Activated effector memory CD4-positive, alpha-beta T cell treated with Interleukin-2 at 50 U/mL for 16 hours (primary cell): ENCODE data around the gene AK4.

ENCODE experiments used
- DNase-seq: peaks from one replicate; pipeline ENCODE4 v3.0.0-alpha.2; 2020

Gene AK4

DNA sequence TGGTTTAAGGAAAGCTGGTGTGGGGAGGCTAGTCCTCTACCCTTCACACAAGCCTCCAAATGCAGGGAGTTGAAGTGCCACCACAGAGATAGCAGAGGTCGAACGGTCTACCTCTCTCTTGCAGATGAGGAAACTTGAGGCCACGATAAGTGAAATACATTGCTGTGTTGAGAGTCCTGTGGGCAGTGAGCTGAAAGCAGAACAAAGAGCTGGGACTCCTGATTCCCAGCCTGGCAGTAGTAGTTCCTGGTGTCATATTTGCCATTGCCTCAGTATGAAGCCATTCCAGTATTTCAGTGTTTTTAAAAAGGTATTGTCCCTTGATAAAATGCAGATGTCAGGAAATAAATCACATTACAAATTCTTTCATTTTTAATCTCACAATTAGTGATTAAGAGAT lies 28.6 kb downstream of the AK4 start:
- no peak for DNase-seq

DNA sequence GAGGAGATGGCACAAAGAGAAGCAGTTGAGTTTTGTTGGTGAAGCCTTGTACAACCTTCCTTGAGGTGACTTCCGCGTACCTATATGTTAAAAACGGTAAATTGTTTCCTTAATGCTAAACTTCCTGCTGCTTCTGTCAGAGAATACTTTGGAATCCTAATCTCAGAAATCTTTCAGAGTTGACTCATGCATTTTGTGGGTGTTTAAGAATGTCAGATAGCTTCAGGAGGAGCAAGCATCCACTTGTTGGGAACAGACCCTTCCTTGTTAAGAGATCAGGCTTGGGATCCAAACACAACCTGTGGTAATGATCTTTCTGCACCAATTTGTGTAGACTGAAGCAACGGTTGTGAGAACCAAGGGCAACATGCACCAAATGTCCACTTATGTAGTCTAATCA lies 29.5 kb downstream of the AK4 start:
- DNase-seq = no peak

DNA sequence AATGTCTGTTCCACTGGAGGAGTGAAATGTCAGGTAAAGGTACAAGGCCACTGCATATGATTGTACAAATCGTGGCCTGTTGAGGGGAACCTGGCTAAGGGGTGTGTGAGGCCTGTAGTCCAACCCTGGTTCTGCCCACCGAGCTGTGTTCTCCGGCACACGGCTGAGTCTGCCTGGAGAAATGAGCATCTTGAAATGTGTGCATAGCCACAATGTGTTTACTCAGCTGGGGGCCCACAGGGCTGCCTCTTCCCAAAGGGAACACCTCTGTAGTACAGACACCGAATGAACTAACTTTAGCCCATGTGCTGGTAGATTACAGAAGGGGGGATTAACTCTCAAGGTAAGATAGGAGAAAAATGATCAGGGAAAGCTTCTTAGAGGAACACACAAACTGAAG lies 30.2 kb downstream of the AK4 start:
- no peak for DNase-seq

DNA sequence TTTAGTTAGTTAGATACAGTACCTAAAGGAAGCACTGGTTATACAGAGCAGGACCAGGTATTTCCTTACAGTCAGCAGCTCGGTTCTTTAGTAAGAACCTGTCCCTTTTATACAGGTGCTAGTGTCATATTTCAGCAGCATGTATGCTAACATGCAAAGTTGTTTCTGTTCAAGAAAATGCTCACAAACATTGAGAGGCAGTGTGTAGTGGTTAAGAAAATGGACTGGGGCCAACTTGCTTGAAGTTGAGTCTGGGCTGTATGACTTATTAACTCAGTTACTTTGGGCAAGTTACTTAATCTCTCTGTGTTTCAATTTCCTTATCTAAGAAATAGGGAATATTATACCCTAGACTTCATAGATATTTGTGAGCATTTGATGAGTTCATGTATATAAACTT lies 31.1 kb downstream of the AK4 start:
- no peak for DNase-seq

DNA sequence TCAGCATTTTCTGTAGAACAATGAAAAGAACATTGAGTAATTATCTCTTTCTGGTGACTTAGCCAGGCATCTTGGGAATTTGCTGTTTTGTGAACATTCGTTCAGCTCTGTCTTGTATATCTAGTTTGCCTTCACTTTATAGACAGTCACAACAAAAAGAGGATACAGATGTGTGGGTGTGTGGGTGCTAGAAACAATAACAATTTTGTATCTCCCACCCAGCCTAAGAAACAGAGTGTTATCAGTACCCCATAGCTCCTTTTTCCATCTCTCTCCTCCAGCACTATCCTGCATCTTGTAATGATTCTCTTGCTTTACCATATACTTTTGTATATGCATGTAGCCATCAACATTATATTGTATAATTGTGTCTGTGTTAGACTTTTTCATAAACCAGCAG lies 33.0 kb downstream of the AK4 start:
- no peak for DNase-seq

DNA sequence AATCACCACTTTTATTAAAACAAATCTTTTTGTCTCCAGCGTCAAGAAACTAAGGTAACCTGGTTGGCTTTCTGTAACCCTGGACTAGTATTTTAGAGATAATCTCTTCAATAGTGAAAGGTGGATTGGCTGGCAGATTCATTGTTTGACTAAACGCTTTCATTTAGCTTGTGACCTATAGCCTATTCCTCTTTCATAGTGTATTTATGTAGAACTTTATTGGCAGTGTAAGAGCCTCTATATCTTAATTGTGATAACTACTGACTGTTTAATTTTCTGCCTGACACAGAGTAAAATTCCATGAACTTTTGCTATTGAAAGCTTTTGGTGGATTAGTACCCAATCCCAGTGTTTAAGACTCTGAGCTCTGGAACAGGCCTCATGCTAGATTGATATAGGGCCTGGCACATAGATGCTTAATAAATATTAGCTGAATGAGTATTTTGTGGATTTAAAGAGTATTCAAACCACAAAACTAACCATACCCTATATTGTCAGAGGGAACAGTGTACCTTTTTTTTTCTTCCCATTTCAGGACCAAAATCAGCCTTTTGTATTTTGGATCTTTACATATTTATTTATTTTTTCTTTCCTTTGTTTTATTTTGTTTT lies 34.8 kb downstream of the AK4 start:
- DNase-seq = no peak

DNA sequence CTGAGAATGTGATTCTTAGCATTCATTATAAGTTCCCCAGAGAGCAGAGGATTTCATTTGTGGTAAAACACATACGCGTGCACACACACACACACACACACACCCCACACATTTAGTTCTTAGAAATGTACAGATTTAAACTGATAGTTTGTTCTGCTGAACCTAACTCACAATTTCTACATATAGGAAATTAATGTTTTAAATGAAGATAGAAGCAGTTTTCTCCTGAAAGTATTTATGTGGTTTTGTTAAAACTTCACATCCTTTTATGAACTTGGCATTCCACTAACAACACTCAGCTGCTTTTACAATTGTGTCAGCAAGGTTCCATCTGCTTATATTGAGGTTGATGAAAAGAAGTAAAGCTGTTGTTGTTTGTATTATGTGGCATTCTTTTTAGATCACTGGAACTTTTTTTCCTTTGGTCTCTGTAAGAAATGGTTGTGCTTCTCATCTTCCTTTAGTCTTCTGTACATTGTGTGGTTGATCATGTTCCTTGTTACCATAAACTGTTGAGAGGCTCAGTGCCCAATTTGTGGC lies 41.6 kb downstream of the AK4 start:
- DNase-seq = no peak

DNA sequence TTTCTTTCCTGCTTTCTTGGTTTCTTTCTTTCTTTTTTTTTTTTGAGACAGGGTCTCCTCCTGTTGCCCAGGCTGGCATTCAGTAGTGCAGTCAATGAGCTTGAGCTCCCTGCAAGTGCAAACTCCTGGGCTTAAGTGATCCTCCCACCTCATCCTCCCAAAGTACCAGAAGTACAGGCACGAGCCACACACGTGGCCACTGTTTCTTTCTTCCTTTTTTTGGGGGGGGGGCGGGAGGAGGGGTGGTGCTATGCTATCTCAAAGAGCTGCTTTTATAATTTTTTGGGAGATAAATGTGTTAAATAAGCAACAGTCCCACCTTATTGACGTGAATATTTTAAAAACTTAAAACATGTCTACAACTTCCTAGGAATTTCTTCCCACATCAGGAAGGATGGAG lies 42.2 kb downstream of the AK4 start:
- DNase-seq = no peak

DNA sequence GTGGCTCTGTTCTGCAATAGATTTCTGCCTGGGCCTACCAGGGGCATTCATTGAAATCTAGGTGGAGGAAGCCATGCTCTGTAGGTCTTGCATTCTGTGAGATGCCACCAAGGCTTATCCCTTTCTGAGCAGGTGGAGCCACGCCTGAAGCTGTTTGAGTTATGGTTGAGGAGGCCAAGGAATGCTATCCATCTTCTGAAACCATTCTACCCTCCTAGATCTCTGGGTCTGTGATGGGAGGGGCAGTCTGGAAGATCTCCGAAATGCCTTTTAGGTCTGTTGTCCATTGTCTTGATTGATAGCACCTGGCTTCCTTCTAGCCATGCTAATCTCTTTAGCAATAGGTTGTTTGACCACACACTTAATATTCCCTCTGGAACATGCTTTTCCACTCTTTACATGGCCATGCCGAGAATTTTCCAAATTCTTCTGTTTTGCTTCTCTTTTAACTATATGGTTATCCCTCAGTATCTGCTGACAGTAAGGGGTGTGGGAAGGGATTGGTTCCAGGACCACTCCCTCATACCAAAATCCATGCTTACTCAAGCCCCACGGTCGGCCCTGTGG lies 45.2 kb downstream of the AK4 start:
- DNase-seq = no peak

DNA sequence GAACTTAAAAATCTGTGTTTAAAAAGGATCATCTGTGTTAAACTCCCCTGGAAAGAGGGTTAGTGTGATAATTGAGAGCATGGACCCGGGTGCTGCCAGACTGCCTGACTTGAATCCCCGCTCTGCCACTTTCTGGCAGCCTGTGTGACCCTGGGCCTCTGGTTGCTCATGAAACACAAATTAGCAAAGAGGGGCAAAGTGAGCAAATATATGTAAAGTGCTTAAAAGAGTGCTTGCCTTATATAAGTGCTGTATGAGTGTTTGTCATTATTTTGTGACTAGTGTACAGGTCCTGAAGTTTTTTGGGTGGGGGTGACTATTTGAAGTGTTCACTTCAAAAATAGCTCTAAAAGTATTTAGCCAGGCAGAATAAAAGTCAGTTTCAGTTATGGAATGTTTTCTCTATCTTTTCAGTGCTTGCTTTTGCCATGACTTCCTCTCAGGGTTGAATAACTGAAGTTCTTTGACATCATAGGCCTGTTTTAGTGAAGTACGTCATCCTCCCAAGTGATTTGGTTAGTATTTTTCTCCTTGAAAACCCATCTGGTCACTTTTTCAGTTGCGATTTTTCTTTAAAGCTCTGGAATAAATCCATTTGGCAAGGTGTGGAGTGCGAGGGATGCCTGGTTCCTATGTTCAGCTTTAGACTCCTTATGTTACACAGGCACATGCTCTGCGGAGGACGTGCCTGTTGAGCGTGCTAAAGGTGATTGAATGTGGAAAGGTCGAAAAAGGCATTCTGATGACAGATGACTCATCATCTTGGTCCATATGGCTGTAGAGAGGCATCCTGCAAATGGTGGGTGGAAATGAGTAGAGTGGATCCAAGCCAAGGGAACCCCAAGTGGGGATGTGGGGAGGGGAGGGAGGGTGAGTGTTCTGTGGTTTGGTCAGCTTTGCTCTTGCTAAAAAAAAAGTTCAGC lies 47.8 kb downstream of the AK4 start:
- DNase-seq = no peak

DNA sequence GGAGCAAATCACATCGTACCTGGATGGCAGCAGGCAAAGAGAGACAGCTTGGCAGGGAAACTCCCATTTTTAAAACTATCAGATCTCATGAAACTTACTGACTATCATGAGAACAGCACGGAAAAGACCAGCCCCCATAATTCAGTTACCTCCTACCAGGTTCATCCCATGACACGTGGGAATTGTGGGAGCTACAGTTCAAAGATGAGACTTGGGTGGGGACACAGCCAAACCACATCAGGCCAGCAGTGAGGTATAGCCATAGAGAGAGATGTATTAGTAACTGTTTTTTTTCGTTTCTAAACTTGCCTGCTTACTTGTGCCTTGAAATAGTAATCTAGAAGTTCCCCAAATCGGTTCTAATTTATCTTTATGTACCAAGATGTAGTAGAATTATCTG lies 48.9 kb downstream of the AK4 start:
- DNase-seq = no peak

DNA sequence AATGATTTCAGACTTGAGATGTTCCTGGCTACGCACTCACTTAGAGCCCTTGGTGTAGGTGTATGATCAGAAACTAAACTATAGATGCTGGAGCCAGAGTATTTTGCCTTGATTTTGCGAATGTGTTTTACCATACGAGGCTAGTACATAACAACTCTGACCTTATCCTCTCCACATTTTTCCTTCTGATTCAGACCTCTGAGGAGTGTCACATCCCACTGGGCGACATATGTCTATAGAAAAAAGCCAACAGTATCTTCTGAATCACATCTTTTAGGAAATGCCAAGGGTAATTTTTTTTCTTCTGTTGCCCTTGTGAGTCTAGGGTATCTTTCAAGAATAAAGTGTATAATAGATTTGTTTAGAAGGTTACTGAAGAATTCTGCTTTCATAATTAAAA lies 49.6 kb downstream of the AK4 start:
- DNase-seq = no peak

DNA sequence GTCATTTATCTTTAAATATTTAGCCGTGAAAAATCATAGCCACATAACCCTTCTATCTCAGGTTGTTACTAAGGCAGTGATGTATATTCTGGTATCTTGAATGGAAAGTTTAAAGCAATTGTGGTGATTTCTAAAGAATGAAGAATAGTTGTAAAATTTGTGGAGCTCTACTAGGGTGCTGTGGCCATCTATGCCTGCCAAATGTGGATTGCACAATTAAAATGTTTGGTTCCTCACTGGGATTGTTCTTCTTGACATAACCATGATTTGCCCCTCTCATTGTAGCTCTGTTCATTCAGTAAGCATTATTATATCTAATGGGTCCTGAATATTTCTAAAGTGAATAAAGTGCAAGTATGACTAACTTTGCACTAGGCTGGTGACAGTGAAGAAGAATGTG lies 50.1 kb downstream of the AK4 start:
- no peak for DNase-seq

DNA sequence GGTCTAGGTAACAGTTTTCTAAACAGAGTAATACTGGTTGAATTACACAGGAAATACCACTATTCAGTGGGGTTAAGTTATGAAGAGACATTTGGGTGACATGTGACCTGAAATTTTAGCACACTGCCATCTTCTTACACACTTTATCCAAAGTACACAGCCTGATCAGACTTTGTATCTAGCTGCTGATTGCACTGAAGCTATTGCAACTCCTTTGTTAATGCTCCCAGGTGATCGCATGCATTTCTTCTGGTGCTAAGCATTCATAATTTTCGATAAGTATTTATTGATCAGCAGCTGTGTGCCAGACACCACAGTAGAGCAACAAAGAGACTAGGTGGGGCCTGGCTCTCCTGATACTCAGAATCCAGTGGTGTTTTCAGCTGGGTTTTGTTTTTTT lies 52.4 kb downstream of the AK4 start:
- DNase-seq = no peak

DNA sequence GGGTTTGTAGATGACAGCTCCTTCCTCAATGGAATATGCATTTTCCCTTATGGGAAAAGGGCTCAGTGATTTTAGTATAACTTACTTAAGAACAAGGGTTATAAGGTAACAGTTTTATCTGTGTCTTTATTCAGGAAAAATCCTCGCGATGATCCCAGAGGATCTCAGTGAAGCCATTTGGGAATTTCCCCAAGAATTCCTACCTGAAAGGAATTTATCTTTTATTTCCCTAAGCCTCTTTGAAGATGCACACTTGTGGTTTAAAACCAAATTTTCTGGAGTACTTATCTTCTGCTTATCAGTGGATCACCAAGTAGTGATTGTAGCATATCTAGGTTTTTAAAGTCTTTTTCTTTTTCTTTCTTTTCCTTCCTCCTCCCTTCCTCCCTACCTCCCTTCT lies 58.8 kb downstream of the AK4 start:
- DNase-seq = no peak

DNA sequence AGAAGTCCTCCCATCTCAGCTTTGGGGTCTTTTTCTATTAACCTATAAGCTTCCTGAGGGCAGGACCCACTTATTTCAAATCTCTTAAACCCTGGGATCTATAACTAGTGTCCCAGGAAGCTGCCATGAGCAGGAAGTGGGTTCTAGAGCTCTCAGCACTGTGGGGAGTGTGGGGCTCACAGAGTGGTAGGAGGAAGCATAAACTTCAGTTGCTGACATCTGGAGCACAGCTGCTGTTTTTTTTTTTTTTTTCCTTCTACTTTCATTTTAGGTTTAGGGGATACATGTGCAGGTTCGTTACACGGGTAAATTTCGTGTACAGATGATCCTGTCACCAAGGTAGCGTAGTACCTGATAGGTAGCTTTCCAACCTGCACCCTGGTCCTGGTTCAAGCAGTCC lies 59.3 kb downstream of the AK4 start:
- DNase-seq = no peak

DNA sequence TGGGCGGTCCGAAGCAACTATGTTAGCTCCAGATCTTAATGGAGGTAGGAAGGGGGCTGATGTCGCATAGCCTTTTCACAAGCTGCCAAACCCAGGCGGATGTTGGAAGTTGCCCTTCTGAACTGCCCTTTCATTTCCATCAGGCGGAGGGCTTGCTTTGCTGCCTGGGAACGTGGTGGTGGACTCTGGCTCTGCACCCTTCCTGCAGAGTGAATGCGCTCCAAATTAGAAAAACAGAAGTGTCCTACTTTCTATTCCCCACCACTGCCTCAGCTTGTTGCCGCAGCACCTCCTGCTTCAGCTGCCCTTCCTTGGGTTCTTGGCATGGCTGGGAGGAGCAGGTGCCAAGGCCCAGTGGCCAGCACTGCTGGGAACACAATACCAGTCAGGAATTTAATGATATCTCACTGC lies 60.6 kb downstream of the AK4 start:
- DNase-seq = no peak

DNA sequence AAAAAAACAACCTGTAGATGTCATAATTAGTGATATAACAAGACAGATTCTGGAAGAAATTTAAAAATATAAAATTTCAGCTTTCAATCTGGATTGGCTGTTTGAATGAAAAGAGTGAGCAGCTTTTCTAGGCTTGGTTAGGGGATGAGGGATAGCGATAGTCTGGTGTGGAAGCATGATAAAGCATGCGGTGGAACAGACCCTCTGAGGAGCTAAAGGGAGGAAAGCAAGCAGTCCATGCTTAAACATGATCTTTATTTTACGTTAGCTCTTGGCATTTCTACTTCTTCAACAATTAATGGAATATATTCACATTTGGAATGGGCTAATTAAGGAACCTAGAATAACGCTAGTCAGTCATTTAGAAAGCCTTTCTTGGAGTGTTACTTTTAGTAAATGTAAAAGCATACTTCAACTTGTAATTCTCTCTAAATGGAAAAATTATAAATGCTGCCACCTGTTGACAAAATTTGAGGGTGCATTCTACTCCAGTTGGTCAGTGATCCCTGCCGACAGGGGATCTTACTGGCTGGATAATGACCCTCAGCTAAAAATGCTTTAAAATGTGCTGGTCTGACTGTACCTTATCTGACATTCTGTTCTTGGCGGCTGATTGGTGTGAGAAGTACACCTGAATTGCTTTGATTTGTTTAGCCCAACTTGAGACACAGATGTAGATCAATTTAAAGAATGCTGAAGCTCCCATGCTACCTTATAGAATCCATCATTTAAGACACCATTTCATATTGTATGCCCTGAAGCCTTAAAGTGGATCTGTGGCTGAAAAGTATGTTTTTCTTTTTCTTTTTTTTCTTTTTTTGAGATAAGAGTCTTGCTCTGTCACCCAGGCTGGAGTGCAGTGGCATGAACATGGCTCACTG lies 61.2 kb downstream of the AK4 start:
- DNase-seq = no peak

DNA sequence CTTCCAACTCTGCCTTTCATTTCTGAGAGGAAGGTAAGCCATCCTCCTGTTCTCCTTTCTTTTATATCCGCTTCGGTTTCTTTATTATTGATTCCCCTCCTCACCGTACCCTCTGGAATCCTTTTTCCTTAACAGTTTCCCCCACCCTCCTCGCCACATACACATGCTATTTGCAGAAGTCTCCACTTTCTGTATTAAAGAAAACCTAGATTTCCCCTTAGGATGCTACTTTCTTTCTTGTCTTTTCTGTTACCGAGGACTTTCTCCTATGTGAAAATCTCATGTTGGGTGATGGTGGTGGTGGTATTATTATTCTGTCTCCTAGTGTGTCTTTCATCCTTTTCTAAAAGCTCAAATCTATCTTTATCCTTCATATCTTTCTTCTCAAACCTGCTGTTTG lies 62.3 kb downstream of the AK4 start:
- no peak for DNase-seq

DNA sequence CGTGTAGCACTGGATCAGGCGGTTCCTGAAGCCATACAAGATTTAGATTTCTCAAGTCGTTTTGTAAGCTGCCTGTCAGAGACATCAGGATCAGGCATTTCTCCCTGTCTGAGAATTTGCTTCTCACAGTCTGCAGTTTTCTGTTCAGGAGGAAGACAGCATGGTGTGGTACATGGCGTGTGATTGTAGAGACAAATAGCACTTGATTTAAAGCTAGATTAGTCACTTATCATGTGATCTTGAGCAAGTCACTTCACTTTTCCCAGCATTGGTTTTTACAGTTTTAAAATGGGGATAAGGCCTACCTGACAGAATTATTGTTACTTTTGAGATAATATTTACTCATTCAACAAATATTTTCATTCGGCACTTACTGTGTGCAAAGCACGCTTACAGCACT lies 63.3 kb downstream of the AK4 start:
- no peak for DNase-seq

DNA sequence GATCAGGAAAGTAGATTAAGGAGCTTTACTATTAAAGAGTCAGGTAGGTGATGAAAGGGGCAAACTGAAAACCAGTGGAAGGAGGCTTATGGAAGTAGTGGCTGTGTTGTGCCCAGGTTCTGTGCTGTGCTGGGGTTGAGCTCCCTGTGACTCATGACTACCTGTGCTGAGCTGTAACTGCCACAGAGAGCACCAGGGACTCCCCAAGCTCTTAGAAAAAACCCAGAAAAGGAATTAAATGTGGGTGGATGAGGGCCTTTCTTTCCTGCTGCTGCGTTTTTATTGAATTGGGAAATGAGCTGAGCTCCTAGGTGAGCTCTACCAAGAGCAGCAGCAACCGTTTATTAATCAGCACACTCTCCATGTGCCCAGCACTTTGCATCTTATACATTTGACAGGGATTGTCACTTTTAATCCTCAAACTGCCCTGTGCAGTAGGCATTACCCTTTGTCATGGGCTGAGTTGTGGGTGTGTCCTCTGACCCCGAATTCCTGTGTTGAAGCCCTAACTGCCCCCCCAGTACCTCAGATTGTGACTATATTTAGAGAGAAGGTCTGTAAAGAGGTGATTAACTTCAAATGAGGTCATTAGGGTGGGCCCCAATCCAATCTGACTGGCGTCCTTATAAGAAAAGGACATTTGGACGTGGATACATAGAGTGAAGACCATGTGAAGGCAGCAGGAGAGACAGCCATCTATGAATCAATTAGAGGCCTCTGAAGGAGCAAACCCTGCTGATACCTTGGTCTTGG lies 65.4 kb downstream of the AK4 start:
- DNase-seq = no peak

DNA sequence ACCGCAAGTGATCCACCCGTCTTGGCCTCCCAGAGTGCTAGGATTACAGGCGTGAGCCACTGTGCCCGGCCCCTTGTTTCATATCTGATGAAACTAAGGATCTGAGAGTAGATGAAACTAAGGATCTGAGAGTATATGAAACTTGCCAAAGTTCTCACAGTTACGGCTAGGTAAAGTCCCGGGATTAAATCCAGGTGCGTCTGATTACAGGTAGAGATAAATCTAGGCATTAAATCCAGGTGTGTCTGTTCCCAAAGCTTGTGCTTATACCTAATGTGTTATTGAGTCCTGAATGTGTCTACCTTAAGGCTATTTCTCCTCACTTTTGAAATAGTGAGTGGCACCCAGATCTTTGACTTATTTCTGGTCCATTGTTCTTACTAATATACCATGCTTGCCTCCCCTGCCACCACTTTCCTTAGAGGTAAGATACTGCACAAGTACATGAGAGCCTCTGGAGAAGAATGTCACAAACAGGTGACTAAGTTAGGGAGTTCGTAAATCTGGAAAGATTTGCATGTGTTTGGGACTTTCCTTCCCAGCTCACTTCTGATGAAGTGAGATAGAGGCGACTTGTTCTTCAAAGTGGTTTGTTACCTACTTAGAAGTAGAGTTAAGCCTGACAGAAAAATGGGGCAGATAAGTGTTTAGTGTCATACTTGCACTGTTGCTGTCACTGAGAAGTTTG lies 66.5 kb downstream of the AK4 start:
- no peak for DNase-seq
